ENCODE measurements around the gene MGARP. TPM values are rescaled to one million over a fixed set of nuclear protein-coding genes. Genes with fewer than 3 reads are reported as not detected.

Gene MGARP
- total RNA-seq, 1 donor from 2014 or later = 0.45 TPM

DNA sequence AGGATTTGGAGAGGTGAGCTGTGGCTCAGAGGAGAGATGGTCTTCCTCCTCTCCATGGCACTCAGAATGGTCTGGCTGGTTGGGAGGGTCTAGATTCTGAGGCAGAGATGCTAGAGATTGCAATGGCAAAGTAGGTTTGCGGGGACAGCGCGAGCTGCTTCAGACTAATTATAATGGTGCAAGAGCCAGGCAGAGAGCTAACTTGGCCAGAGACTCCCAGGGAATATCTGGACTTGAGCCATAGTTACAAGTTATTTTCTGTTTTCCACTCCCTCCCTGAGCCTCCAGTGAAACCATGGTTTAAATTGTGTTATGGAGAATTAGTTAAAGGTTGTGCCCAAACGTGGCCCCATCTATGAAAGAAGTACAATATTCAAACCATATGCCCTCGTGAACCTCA, 58.3 kb downstream of the MGARP start:
- no peak overlapping the region for H3K27ac Mint-ChIP-seq (ENCODE audit: unreplicated experiment)
- TF ChIP-seq, protein P1, sequence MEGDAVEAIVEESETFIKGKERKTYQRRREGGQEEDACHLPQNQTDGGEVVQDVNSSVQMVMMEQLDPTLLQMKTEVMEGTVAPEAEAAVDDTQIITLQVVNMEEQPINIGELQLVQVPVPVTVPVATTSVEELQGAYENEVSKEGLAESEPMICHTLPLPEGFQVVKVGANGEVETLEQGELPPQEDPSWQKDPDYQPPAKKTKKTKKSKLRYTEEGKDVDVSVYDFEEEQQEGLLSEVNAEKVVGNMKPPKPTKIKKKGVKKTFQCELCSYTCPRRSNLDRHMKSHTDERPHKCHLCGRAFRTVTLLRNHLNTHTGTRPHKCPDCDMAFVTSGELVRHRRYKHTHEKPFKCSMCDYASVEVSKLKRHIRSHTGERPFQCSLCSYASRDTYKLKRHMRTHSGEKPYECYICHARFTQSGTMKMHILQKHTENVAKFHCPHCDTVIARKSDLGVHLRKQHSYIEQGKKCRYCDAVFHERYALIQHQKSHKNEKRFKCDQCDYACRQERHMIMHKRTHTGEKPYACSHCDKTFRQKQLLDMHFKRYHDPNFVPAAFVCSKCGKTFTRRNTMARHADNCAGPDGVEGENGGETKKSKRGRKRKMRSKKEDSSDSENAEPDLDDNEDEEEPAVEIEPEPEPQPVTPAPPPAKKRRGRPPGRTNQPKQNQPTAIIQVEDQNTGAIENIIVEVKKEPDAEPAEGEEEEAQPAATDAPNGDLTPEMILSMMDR (IDR thresholded peaks at IDR 0.05; ENCODE audit: insufficient read depth, low read depth, low read length) = no peak
- no peak for TF ChIP-seq EZH2 (IDR thresholded peaks at IDR 0.05; ENCODE audit: insufficient read depth, low read length)
- no peak overlapping the region for H3K4me3 Mint-ChIP-seq (ENCODE audit: unreplicated experiment)
- H3K9me3 Mint-ChIP-seq (ENCODE audit: unreplicated experiment) = no peaks in the 10 kb centered on the region
- no peaks in the 10 kb centered on the region for H3K36me3 ChIP-seq (ENCODE audit: insufficient read depth, low read length)
- no peak overlapping the region for H3K9ac ChIP-seq (ENCODE audit: low read length)
- H3K4me1 ChIP-seq (ENCODE audit: insufficient read depth, low read length) = no peaks in the 10 kb centered on the region
- no peaks in the 10 kb centered on the region for H3K36me3 Mint-ChIP-seq (ENCODE audit: low read depth, unreplicated experiment)
- no peak for DNase-seq (ENCODE audit: low read depth)
- H3K79me2 ChIP-seq (ENCODE audit: insufficient read depth, low read length) = no peaks in the 10 kb centered on the region
- no peak overlapping the region for H3K4me3 ChIP-seq (ENCODE audit: insufficient read depth, low read depth, low read length)
- no peak overlapping the region for H2AFZ ChIP-seq (ENCODE audit: low read depth, low read length)
- no peaks in the 10 kb centered on the region for H3K27me3 ChIP-seq (ENCODE audit: insufficient read depth, low read length)
- FAIRE-seq = no peak
- H3K9me3 ChIP-seq (ENCODE audit: insufficient read depth, low read depth, low read length) = no peaks in the 10 kb centered on the region
- no peak overlapping the region for H3K4me2 ChIP-seq (ENCODE audit: low read length)
- no peaks in the 10 kb centered on the region for H4K20me1 ChIP-seq (ENCODE audit: insufficient read depth, low read length)
- no peak overlapping the region for H3K27ac ChIP-seq (ENCODE audit: low read depth, low read length)
- no peaks in the 10 kb centered on the region for H3K4me1 Mint-ChIP-seq (ENCODE audit: low read depth, unreplicated experiment)
- H3K27me3 Mint-ChIP-seq (ENCODE audit: low read depth, unreplicated experiment) = peaks cover 2% of the 10 kb centered on the region

DNA sequence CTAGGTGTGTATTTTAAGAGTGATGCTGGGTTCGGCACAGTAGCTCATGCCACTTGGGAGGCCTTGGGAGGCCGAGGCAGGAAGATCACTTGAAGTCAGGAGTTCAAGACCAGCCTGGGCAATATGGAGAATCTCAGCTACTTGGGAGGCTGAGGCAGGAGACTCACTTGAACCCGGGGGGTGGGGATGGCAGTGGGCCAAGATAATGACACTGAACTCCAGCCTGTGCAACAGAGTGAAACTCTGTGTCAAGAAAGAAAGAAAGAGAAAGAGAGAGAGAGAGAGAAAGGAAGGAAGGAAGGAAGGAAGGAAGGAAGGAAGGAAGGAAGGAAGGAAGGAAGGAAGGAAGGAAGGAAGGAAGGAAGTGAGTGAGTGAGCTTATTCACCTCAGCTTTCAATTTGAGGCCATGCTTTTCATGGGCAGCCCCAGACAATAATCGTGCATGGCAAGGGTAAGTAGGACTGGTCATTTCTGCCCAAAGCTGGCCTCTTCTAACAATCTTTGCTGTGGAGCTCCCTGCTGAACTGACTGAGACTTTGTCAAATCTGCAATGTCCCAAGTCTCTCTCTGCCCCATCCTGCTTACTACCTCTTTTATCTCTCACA, 60.5 kb downstream of the MGARP start:
- TF ChIP-seq, protein P1 (IDR thresholded peaks at IDR 0.05; ENCODE audit: insufficient read depth, low read depth, low read length) = no peak
- no peak for TF ChIP-seq EZH2 (IDR thresholded peaks at IDR 0.05; ENCODE audit: insufficient read depth, low read length)
- FAIRE-seq (no peak), DNase-seq (ENCODE audit: low read depth) (no peak)
- Histone ChIP-seq H3K79me2 (ENCODE audit: insufficient read depth, low read length) (no peaks in the 10 kb centered on the region), H3K4me3 (ENCODE audit: insufficient read depth, low read depth, low read length) (no peak overlapping the region), H3K4me2 (ENCODE audit: low read length) (no peak overlapping the region), H3K27me3 (ENCODE audit: insufficient read depth, low read length) (no peaks in the 10 kb centered on the region), H3K27ac (ENCODE audit: low read depth, low read length) (no peak overlapping the region), H3K4me1 (ENCODE audit: insufficient read depth, low read length) (no peaks in the 10 kb centered on the region), H3K9me3 (ENCODE audit: insufficient read depth, low read depth, low read length) (no peaks in the 10 kb centered on the region), H2AFZ (ENCODE audit: low read depth, low read length) (no peak overlapping the region), H3K9ac (ENCODE audit: low read length) (no peak overlapping the region), H4K20me1 (ENCODE audit: insufficient read depth, low read length) (no peaks in the 10 kb centered on the region), H3K36me3 (ENCODE audit: insufficient read depth, low read length) (no peaks in the 10 kb centered on the region)
- Mint-ChIP-seq H3K9me3 (ENCODE audit: unreplicated experiment) (no peaks in the 10 kb centered on the region), H3K4me1 (ENCODE audit: low read depth, unreplicated experiment) (no peaks in the 10 kb centered on the region), H3K4me3 (ENCODE audit: unreplicated experiment) (no peak overlapping the region), H3K27me3 (ENCODE audit: low read depth, unreplicated experiment) (peaks cover 2% of the 10 kb centered on the region), H3K27ac (ENCODE audit: unreplicated experiment) (no peak overlapping the region), H3K36me3 (ENCODE audit: low read depth, unreplicated experiment) (no peaks in the 10 kb centered on the region)

Other genes with a start within 250 kb of the MGARP start
- 23.6 and 25.1 TPM in 2 replicates for gene ELF2, start 103.0 kb downstream of the MGARP start, total RNA-seq
- 59.3 and 64.5 TPM in 2 replicates for gene NAA15, start 21.3 kb upstream of the MGARP start, total RNA-seq
- gene NDUFC1, start 22.3 kb upstream of the MGARP start, total RNA-seq = 49.2 and 52.4 TPM in 2 replicates
- 11.0 and 11.8 TPM in 2 replicates for gene RAB33B, start 173.9 kb upstream of the MGARP start, total RNA-seq